HUES6 (cell line): ENCODE measurements around the gene EEF1AKMT2.

ENCODE experiments used
- H3K27ac ChIP-seq: 2 replicates; pipeline ENCODE4 v1.7.0; 2013; ENCODE audit warnings: low read depth, mild to moderate bottlenecking, low read length, inconsistent platforms
- H3K27me3 ChIP-seq: 2 replicates; pipeline ENCODE4 v1.6.1; 2013; ENCODE audit warnings: low read length; ENCODE audit not compliant: control insufficient read depth, insufficient read depth
- H3K36me3 ChIP-seq: 2 replicates; pipeline ENCODE4 v1.6.1; 2013; ENCODE audit warnings: low read length; ENCODE audit not compliant: control insufficient read depth, insufficient read depth
- H3K4me1 ChIP-seq: 2 replicates; pipeline ENCODE4 v1.6.1; 2013; ENCODE audit warnings: low read length; ENCODE audit not compliant: control insufficient read depth, insufficient read depth
- H3K4me3 ChIP-seq: 2 replicates; pipeline ENCODE4 v1.5.1; 2013; ENCODE audit warnings: low read depth, low read length
- H3K9ac ChIP-seq: one replicate; pipeline ENCODE4 v1.6.1; 2013; ENCODE audit warnings: mild to moderate bottlenecking, low read length
- H3K9me3 ChIP-seq: 2 replicates; pipeline ENCODE4 v1.6.1; 2013; ENCODE audit warnings: low read depth, low read length; ENCODE audit not compliant: control insufficient read depth, insufficient read depth

EEF1AKMT2 gene

DNA sequence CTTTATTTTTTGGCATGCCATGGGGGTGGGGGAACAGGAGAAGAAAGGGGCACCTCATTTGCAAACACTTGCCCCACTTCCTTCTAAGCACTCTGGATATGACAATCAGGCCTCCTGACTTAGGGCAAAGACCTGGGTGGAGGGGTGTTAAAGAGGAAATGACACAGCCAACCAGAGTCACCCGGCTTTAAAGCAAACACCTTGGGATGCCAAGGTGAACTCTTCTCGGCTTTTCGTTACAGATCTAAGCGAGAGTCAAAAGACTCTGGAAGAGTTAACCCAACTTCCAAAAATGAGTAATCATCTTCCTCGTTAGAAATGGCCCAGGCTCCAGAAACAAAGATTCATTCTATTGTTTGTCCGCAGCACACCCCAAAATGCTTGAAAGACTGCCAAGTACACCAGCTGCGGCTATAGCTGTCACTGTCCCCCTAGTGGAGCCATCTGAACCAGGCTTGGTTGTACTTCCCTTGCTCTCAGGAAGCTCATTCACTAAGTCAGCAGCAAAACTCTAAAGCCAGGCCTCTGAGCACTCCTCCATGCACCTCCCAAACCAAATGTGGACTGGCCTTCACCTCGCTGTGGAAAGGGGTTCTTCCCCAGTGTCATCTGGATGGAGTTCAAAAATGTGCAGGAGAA is 72.4 kb downstream of the EEF1AKMT2 start:
- Histone ChIP-seq H3K4me1 (peaks cover 17% of the 10 kb centered on the region), H3K36me3 (no peaks in the 10 kb centered on the region), H3K9me3 (no peaks in the 10 kb centered on the region), H3K27ac (no peak overlapping the region), H3K9ac (no peak overlapping the region), H3K4me3 (no peak overlapping the region), H3K27me3 (no peaks in the 10 kb centered on the region)

DNA sequence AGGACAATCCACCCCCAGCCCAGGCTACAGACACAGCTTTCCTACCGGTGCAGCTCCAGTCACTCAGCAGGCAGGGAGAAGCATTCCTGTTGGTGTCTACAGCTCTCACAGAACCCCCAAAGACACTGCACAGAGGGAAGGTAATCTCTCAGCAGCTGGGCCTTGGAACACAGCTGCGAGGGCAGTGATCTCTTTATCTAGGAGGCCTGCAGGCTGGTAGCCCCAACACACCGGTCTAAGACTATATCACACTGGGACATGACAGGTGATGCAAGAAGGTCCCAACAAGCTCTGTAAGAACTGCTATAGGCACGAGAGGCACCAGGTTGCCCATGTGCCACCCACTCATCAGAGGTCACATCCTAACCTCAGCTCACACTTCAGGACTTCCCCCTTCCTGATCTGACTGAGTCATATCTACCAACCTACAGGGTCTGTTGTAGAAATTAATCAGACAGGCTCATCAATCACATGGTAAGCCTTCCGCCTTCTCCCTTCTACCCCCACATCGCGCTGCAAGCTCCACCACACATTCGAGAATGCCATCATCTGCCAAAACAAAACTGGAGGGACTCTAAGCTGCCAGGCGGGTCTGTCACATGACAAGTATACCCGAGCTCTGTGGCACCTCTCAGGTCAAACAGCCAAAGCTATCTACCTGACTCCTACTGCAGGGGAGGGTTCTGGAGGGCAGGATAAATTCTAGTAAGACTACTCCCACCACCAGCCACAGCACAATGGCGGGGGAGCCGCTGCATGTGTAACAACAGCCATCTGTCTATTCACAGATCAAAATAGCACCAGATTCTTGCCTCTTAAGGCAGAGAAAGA is 73.6 kb downstream of the EEF1AKMT2 start:
- no peaks in the 10 kb centered on the region for H3K9me3 ChIP-seq
- no peak overlapping the region for H3K27ac ChIP-seq
- no peaks in the 10 kb centered on the region for H3K36me3 ChIP-seq
- H3K27me3 ChIP-seq: no peaks in the 10 kb centered on the region
- peaks cover 10% of the 10 kb centered on the region; the same call in 1 of the 2 replicates for H3K4me1 ChIP-seq
- H3K9ac ChIP-seq: no peak overlapping the region
- H3K4me3 ChIP-seq: no peak overlapping the region

GRCh38 chr10:124717041-124717757 is 74.5 kb downstream of the EEF1AKMT2 start:
- H3K27ac ChIP-seq: no peak overlapping the region
- H3K9me3 ChIP-seq: no peaks in the 10 kb centered on the region
- H3K27me3 ChIP-seq: no peaks in the 10 kb centered on the region
- no peaks in the 10 kb centered on the region for H3K36me3 ChIP-seq
- peaks cover 6% of the 10 kb centered on the region; the same call in 1 of the 2 replicates for H3K4me1 ChIP-seq
- no peak overlapping the region for H3K4me3 ChIP-seq
- H3K9ac ChIP-seq: no peak overlapping the region

- H3K9me3 ChIP-seq: no peaks in the 10 kb centered on the region
- H3K27me3 ChIP-seq: no peaks in the 10 kb centered on the region
- H3K4me3 ChIP-seq: no peak overlapping the region
- peaks cover 6% of the 10 kb centered on the region; the same call in 1 of the 2 replicates for H3K4me1 ChIP-seq
- H3K27ac ChIP-seq: no peak overlapping the region
- H3K9ac ChIP-seq: no peak overlapping the region
- no peaks in the 10 kb centered on the region for H3K36me3 ChIP-seq
These were observed 75.3 kb downstream of the EEF1AKMT2 start for GRCh38 chr10:124716369-124716768.

DNA sequence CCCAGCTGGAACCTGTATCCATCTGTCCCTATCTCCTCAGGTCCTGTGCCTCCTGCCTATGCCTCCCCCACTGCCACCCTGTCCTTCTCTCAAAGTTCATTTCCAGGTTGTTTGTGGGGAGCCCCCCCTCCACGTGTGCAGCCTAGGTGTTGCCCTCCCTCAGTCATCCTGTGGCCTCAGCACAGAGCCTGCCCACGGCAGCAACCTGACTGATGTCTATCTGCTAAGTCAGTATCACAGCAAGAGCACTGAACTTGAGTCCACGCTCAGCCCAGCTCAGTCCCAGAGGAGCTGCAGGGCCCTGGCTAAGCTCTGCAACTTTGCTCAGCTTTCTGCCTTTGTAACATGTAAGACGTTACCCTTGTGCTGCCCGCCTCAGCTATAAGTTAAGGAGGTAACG is 76.2 kb downstream of the EEF1AKMT2 start:
- no peaks in the 10 kb centered on the region for H3K9me3 ChIP-seq
- no peaks in the 10 kb centered on the region for H3K36me3 ChIP-seq
- H3K4me3 ChIP-seq: no peak overlapping the region
- H3K9ac ChIP-seq: no peak overlapping the region
- H3K27me3 ChIP-seq: no peaks in the 10 kb centered on the region
- H3K27ac ChIP-seq: no peak overlapping the region
- H3K4me1 ChIP-seq: peaks cover 6% of the 10 kb centered on the region; the same call in 1 of the 2 replicates

DNA sequence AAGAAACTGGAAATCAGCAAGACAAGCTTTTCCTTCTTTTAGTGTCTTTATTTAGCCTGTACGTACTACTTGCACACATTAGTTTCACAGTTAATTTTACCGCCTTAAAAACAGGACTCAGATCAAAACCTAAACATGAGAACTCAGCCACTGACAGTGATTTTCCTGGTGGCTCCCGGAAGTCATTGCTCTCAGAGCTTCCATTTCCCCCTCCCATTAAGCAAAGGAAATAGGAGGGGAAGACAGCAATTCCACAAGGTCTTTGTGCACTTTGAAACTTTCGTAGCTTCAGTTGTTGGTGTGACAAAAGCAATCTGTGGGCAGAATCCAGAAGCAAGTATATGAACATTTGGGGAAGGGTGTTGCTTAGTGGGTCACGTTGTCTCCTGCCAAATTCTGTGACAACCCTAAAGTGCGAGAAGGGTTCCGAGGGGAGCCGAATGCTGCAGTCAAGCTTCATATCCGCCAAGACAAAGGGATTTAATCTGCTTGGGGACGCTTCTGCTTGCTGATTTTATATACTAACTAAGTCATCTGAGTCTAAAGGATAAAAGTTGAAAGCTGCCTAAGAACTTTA is 77.9 kb downstream of the EEF1AKMT2 start:
- no peak overlapping the region for H3K4me3 ChIP-seq
- no peak overlapping the region for H3K27ac ChIP-seq
- no peaks in the 10 kb centered on the region for H3K27me3 ChIP-seq
- H3K9me3 ChIP-seq: no peaks in the 10 kb centered on the region
- peaks cover 20% of the 10 kb centered on the region for H3K4me1 ChIP-seq
- H3K36me3 ChIP-seq: no peaks in the 10 kb centered on the region
- H3K9ac ChIP-seq: no peak overlapping the region

- Histone ChIP-seq H3K4me1 (peaks cover 24% of the 10 kb centered on the region), H3K36me3 (no peaks in the 10 kb centered on the region), H3K27me3 (no peaks in the 10 kb centered on the region), H3K9ac (no peak overlapping the region), H3K4me3 (no peak overlapping the region), H3K27ac (no peak overlapping the region), H3K9me3 (no peaks in the 10 kb centered on the region)
These were observed 78.8 kb downstream of the EEF1AKMT2 start for GRCh38 chr10:124712704-124713407.

- H3K9ac ChIP-seq: no peak overlapping the region
- no peak overlapping the region for H3K4me3 ChIP-seq
- no peaks in the 10 kb centered on the region for H3K9me3 ChIP-seq
- no peak overlapping the region for H3K27ac ChIP-seq
- peaks cover 26% of the 10 kb centered on the region for H3K4me1 ChIP-seq
- H3K36me3 ChIP-seq: peaks cover 4% of the 10 kb centered on the region
- H3K27me3 ChIP-seq: no peaks in the 10 kb centered on the region
These were observed 80.5 kb downstream of the EEF1AKMT2 start for GRCh38 chr10:124711145-124711544.

- no peaks in the 10 kb centered on the region for H3K9me3 ChIP-seq
- peaks cover 8% of the 10 kb centered on the region for H3K36me3 ChIP-seq
- H3K27ac ChIP-seq: no peak overlapping the region
- H3K9ac ChIP-seq: no peak overlapping the region
- peaks cover 34% of the 10 kb centered on the region for H3K4me1 ChIP-seq
- H3K4me3 ChIP-seq: no peak overlapping the region
- H3K27me3 ChIP-seq: no peaks in the 10 kb centered on the region
These were observed 81.3 kb downstream of the EEF1AKMT2 start for GRCh38 chr10:124710266-124710881.

GRCh38 chr10:124709861-124710260 is 81.8 kb downstream of the EEF1AKMT2 start:
- Histone ChIP-seq H3K4me3 (no peak overlapping the region), H3K27me3 (no peaks in the 10 kb centered on the region), H3K9me3 (no peaks in the 10 kb centered on the region), H3K36me3 (peaks cover 8% of the 10 kb centered on the region), H3K27ac (no peak overlapping the region), H3K9ac (no peak overlapping the region), H3K4me1 (peaks cover 39% of the 10 kb centered on the region)
